Measurements from ENCODE around the gene ABI3. TPM values are rescaled to one million over a fixed set of nuclear protein-coding genes. Genes with fewer than 3 reads are reported as not detected.

Gene ABI3
- polyA plus RNA-seq, 1 donor from 2014 or later, result not detected

DNA sequence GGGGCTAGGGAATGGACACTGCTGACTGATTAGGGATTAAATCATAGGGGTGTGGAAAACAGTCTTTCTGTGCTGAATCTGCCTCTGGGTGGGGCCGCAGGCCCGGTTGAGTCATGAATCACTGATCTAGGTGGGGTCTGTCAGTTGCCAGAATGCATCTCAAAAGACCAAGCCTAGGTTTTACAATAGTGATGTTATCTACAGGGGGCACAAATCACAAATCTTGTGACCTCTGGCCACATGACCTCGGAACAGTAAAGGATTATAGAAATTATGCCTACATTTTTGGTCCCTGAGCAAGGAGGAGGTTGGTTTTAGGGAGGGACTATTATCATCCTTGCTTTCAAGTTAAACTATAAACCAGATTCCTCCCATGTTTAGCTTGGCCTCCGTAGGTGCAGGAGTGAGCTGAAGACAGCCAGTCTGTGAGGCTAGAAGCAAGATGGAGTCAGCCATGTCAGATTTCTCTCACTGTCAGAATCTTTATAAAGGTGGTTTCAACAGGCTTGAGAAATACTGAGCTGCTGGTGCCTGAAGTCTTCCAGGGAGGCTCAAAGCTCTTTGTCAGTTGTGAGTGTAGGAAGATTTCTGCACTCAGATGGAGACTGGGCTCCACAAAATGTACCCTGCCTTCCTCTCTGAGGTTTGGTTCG lies 13.0 kb upstream of the ABI3 start:
- no peaks in the 10 kb centered on the region for H3K27me3 ChIP-seq (ENCODE audit: insufficient read depth, low read depth, low read length)
- no peak overlapping the region for H3K9ac ChIP-seq (ENCODE audit: low read length)
- no peaks in the 10 kb centered on the region for H4K20me1 ChIP-seq (ENCODE audit: insufficient read depth)
- H3K79me2 ChIP-seq (replicated peaks; ENCODE audit: insufficient read depth, low read length), result no peaks in the 10 kb centered on the region
- no peak overlapping the region for H3K4me3 ChIP-seq (ENCODE audit: low read length)
- no peaks in the 10 kb centered on the region for H3K36me3 ChIP-seq (ENCODE audit: insufficient read depth, low read length)
- no peaks in the 10 kb centered on the region for H3K9me2 ChIP-seq (ENCODE audit: insufficient read depth, low read length)
- H3K27ac ChIP-seq (ENCODE audit: low read length), result no peak overlapping the region
- no peaks in the 10 kb centered on the region for H3F3A ChIP-seq (ENCODE audit: insufficient read depth, low read length, poor library complexity, severe bottlenecking)
- no peak overlapping the region for H3K4me2 ChIP-seq (ENCODE audit: low read length)
- peak overlapping the region; percentile 1 for H2AFZ ChIP-seq (ENCODE audit: low read depth, low read length)
- TF ChIP-seq, protein P1, sequence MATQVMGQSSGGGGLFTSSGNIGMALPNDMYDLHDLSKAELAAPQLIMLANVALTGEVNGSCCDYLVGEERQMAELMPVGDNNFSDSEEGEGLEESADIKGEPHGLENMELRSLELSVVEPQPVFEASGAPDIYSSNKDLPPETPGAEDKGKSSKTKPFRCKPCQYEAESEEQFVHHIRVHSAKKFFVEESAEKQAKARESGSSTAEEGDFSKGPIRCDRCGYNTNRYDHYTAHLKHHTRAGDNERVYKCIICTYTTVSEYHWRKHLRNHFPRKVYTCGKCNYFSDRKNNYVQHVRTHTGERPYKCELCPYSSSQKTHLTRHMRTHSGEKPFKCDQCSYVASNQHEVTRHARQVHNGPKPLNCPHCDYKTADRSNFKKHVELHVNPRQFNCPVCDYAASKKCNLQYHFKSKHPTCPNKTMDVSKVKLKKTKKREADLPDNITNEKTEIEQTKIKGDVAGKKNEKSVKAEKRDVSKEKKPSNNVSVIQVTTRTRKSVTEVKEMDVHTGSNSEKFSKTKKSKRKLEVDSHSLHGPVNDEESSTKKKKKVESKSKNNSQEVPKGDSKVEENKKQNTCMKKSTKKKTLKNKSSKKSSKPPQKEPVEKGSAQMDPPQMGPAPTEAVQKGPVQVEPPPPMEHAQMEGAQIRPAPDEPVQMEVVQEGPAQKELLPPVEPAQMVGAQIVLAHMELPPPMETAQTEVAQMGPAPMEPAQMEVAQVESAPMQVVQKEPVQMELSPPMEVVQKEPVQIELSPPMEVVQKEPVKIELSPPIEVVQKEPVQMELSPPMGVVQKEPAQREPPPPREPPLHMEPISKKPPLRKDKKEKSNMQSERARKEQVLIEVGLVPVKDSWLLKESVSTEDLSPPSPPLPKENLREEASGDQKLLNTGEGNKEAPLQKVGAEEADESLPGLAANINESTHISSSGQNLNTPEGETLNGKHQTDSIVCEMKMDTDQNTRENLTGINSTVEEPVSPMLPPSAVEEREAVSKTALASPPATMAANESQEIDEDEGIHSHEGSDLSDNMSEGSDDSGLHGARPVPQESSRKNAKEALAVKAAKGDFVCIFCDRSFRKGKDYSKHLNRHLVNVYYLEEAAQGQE (IDR thresholded peaks at IDR 0.05; ENCODE audit: borderline replicate concordance), result no peak
- TF ChIP-seq TAF1 (IDR thresholded peaks at IDR 0.05; ENCODE audit: low read depth), result no peak
- TF ChIP-seq, protein P2, sequence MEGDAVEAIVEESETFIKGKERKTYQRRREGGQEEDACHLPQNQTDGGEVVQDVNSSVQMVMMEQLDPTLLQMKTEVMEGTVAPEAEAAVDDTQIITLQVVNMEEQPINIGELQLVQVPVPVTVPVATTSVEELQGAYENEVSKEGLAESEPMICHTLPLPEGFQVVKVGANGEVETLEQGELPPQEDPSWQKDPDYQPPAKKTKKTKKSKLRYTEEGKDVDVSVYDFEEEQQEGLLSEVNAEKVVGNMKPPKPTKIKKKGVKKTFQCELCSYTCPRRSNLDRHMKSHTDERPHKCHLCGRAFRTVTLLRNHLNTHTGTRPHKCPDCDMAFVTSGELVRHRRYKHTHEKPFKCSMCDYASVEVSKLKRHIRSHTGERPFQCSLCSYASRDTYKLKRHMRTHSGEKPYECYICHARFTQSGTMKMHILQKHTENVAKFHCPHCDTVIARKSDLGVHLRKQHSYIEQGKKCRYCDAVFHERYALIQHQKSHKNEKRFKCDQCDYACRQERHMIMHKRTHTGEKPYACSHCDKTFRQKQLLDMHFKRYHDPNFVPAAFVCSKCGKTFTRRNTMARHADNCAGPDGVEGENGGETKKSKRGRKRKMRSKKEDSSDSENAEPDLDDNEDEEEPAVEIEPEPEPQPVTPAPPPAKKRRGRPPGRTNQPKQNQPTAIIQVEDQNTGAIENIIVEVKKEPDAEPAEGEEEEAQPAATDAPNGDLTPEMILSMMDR (IDR thresholded peaks at IDR 0.05; ENCODE audit: poor library complexity, severe bottlenecking), result no peak
- TF ChIP-seq EP300 (conservative IDR thresholded peaks at IDR 0.05; ENCODE audit: poor library complexity, severe bottlenecking), result no peak
- no peak for TF ChIP-seq SMC3 (conservative IDR thresholded peaks at IDR 0.05; ENCODE audit: poor library complexity)
- TF ChIP-seq RAD21 (conservative IDR thresholded peaks at IDR 0.05), result no peak
- no peaks in the 10 kb centered on the region for H3K9me3 ChIP-seq (ENCODE audit: low read length)

DNA sequence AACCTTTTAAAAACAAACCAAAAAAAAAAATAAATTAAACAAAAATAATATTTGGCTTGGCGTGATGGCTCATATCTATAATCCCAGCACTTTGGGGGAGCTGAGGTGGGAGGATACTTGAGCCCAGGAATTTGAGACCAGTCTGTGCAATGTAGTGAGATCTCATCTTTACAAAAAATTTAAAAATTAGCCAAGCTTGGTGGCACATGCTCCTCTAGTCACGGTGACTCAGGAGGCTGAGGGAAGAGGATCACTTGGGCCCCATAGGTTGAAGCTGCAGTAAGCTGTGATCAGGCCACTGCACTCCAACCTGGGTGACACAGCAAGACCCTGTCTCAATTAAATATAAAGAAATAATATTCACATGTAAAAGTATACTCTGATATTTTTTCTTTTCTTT lies 12.3 kb upstream of the ABI3 start:
- no peaks in the 10 kb centered on the region for H4K20me1 ChIP-seq (ENCODE audit: insufficient read depth)
- no peak overlapping the region for H2AFZ ChIP-seq (ENCODE audit: low read depth, low read length)
- H3K9me2 ChIP-seq (ENCODE audit: insufficient read depth, low read length), result no peaks in the 10 kb centered on the region
- H3K9ac ChIP-seq (ENCODE audit: low read length), result no peak overlapping the region
- no peaks in the 10 kb centered on the region for H3K79me2 ChIP-seq (replicated peaks; ENCODE audit: insufficient read depth, low read length)
- no peak overlapping the region for H3K4me3 ChIP-seq (ENCODE audit: low read length)
- H3F3A ChIP-seq (ENCODE audit: insufficient read depth, low read length, poor library complexity, severe bottlenecking), result no peaks in the 10 kb centered on the region
- TF ChIP-seq EZH2 (IDR thresholded peaks at IDR 0.05; ENCODE audit: borderline replicate concordance, insufficient read depth, low read length, poor library complexity, severe bottlenecking), result no peak
- TF ChIP-seq SMC3 (conservative IDR thresholded peaks at IDR 0.05; ENCODE audit: poor library complexity), result no peak
- no peak for TF ChIP-seq POLR2AphosphoS5 (IDR thresholded peaks at IDR 0.05)
- TF ChIP-seq MXI1 (conservative IDR thresholded peaks at IDR 0.05; ENCODE audit: poor library complexity, severe bottlenecking), result no peak
- TF ChIP-seq, protein P2 (IDR thresholded peaks at IDR 0.05; ENCODE audit: poor library complexity, severe bottlenecking), result no peak
- TF ChIP-seq, protein P1 (IDR thresholded peaks at IDR 0.05; ENCODE audit: borderline replicate concordance), result no peak
- no peak for TF ChIP-seq EP300 (conservative IDR thresholded peaks at IDR 0.05; ENCODE audit: poor library complexity, severe bottlenecking)
- no peak for TF ChIP-seq TAF1 (IDR thresholded peaks at IDR 0.05; ENCODE audit: low read depth)
- no peaks in the 10 kb centered on the region for H3K36me3 ChIP-seq (ENCODE audit: insufficient read depth, low read length)
- H3K27me3 ChIP-seq (ENCODE audit: insufficient read depth, low read depth, low read length), result no peaks in the 10 kb centered on the region
- H3K4me2 ChIP-seq (ENCODE audit: low read length), result no peak overlapping the region
- no peaks in the 10 kb centered on the region for H3K9me3 ChIP-seq (ENCODE audit: low read length)
- H3K27ac ChIP-seq (ENCODE audit: low read length), result no peak overlapping the region
